Right atrium auricular region (tissue), 2 donors: ENCODE data around the gene TMIGD2. TPM values are rescaled to one million over a fixed set of nuclear protein-coding genes. Genes with fewer than 3 reads are reported as not detected.

Experiments used
- DNase-seq: peaks from one replicate; pipeline ENCODE4 v3.0.0-alpha.2; 2019; ENCODE audit warnings: low spot score
- H3K27ac ChIP-seq, 2 donors: fragments of 200-600 bp; sonication (generic); 1 replicate in 1 of 2; 2 replicates in 1 of 2; pipeline ENCODE4 v1.5.1; 2016 to 2019
- H3K27me3 ChIP-seq, 2 donors: fragments of 200-600 bp; sonication (generic); one replicate each; pipeline versions ENCODE4 v1.5.1 to v1.6.0; 2017 to 2019
- H3K36me3 ChIP-seq: fragments of 200-600 bp; sonication (generic); one replicate; pipeline ENCODE4 v1.5.1; 2016
- H3K4me1 ChIP-seq, 2 donors: fragments of 200-600 bp; sonication (generic); one replicate each; pipeline versions ENCODE4 v1.5.1 to v1.6.0; 2017 to 2019
- H3K4me3 ChIP-seq, 2 donors: fragments of 200-600 bp; sonication (generic); 1 replicate in 1 of 2; 2 replicates in 1 of 2; pipeline ENCODE4 v1.5.1; 2017 to 2019; ENCODE audit warnings: mild to moderate bottlenecking in 1 of 2, moderate library complexity in 1 of 2
- H3K9me3 ChIP-seq, 2 donors: fragments of 200-600 bp; sonication (generic); one replicate each; pipeline ENCODE4 v1.5.1; 2019
- CTCF ChIP-seq, 2 donors: fragments of 200-600 bp; sonication (generic); IDR thresholded peaks; one replicate each; pipeline ENCODE4 v1.5.1; 2019; ENCODE audit warnings: antibody characterized with exemption in 2 of 2
- total RNA-seq, 2 donors: library from RNA; depleted of rRNA; stranded (reverse); fragments of >200 nt; gene quantifications; one replicate each; pipeline ENCODE4 v1.1.0, GENCODE V29; 2016

The TMIGD2 gene
- total RNA-seq, 2 donors from 2014 or later, result 0.28 TPM; not detected in 1

GRCh38 chr19:4303819-4304537, 1.8 kb upstream of the TMIGD2 start:
- Histone ChIP-seq H3K9me3 (no peaks in the 10 kb centered on the region), H3K4me3 (peak overlapping the region in 1 of 2 donors; percentile 29), H3K27ac (no peak overlapping the region), H3K36me3 (no peaks in the 10 kb centered on the region), H3K4me1 (peaks cover 0 to 7% of the 10 kb centered on the region in 2 donors), H3K27me3 (no peaks in the 10 kb centered on the region)
- no peak for TF ChIP-seq CTCF (IDR thresholded peaks at IDR 0.05)
- DNase-seq, result no peak

GRCh38 chr19:4301590-4302242, 473 bp downstream of the TMIGD2 start:
- Histone ChIP-seq H3K9me3 (no peaks in the 10 kb centered on the region), H3K27me3 (no peaks in the 10 kb centered on the region), H3K36me3 (no peaks in the 10 kb centered on the region), H3K27ac (no peak overlapping the region), H3K4me1 (peaks cover 0 to 7% of the 10 kb centered on the region in 2 donors), H3K4me3 (no peak overlapping the region)
- TF ChIP-seq CTCF (IDR thresholded peaks at IDR 0.05), result no peak
- DNase-seq, result no peak

DNA sequence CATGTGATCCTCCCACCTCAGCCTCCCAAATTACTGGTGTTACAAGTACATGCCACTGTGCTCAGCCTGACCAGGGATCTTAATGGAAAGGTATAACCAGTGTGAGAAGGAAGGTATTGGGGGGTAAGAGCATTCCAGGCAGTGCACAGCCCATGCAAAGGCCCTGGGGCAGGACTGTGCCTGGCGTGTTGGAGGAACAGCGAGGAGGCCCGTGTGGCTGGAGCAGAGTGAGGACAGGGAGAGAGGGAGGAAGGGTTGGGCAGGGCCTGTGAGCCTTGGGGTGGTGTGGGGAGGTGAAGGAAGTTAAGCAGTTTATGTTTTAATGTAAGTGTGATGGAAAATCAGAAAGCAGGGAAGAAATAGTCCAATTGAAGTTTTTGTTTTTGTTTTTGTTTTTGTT, 1.6 kb downstream of the TMIGD2 start:
- Histone ChIP-seq H3K27ac (no peak overlapping the region), H3K4me1 (peaks cover 0 to 7% of the 10 kb centered on the region in 2 donors), H3K36me3 (no peaks in the 10 kb centered on the region), H3K9me3 (no peaks in the 10 kb centered on the region), H3K27me3 (no peaks in the 10 kb centered on the region), H3K4me3 (no peak overlapping the region)
- no peak for DNase-seq
- no peak for TF ChIP-seq CTCF (IDR thresholded peaks at IDR 0.05)

DNA sequence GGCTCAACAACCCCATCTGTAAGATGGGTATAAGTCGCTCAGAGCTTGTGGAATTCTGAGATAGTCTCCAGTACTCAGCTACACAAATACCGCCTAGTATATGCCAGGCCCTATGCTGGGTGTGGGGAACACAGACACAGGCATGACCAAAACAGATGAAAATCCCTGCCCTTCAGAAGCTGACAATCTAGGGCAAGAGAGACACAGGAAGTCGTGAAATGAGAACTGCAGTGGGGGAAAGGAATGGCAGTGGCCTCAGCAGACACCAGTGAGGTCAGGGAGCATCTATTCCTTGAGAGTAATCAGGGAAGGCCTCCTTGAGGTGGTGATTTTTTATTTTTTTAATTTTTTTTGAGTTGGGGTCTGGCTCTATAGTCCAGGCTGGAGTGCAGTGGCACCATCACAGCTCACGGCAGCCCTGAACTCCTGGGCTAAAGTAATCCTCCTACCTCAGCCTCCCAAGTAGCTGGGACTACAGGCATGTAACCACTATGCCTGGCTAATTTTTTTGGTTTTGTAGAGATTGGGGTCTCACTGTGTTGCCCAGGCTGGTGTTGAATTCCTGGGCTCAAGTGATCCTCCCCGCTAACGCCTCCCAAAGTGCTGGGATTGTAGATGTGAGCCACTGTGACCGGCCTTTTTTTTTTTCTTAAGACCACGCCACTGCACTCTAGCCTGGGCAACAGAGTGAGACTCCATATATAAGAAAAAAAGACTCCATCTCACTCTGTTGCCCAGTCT, 3.2 kb downstream of the TMIGD2 start:
- H3K4me1 ChIP-seq, result peaks cover 0 to under 1% of the 10 kb centered on the region in 2 donors
- no peak for DNase-seq
- no peaks in the 10 kb centered on the region for H3K27me3 ChIP-seq
- H3K9me3 ChIP-seq, result no peaks in the 10 kb centered on the region
- TF ChIP-seq CTCF (IDR thresholded peaks at IDR 0.05), result no peak
- no peak overlapping the region for H3K27ac ChIP-seq
- H3K36me3 ChIP-seq, result no peaks in the 10 kb centered on the region
- no peak overlapping the region for H3K4me3 ChIP-seq

DNA sequence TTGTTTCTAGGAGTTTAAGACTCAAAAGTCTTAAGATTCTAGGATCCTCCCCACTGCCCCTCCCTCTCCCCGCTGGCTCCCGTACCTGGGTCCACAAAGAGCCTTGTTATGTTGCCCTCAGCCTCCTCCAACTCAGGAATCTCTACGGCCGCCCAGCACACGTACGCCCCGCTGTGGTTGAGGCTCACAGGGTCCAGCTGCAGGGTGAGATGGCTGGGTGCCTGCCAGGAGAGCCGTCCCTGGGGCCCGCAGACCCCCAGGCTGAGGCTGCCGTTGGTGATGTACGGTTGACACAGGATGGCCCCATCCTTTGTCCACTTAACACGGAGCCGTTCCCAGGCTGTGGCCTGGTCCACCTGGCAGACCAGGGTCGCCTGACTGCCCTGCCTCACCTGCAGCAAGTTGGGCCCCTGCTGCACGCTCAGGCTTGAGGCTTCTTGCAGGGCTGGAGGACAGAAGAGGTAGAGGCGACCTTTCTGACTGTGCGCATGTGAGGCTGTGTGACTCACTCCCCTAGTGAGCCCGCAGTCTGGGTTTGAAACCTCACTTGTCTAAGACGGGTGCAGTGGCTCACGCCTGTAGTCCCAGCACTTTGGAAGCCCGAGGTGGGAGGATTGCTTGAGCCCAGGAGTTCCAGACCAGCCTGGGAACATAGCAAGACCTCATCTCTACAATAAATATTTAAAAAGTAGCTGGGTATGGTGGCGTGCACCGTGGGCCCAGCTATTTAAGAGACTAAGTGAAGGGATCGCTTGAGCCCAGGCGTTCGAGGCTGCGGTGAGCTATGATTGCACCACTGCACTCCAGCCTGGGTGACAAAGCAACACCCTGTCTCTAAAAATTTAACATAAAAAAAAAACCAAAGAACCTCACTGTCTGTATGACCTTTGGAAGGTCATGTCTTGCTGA, 4.0 kb downstream of the TMIGD2 start:
- Histone ChIP-seq H3K4me3 (no peak overlapping the region), H3K27me3 (no peaks in the 10 kb centered on the region), H3K27ac (no peak overlapping the region), H3K9me3 (no peaks in the 10 kb centered on the region), H3K36me3 (no peaks in the 10 kb centered on the region), H3K4me1 (no peaks in the 10 kb centered on the region)
- TF ChIP-seq CTCF (IDR thresholded peaks at IDR 0.05), result no peak
- no peak for DNase-seq
